Testis (tissue), 2 donors: ENCODE measurements around the gene A2M.

Experiments used
- CTCF ChIP-seq, 3 experiments: fragments of 450-650 bp in 2 of 3; fragments of 200-600 bp in 1 of 3; sonication (generic) in 1 of 3; IDR thresholded peaks; one replicate each; pipeline ENCODE4 v1.5.1; 2016 to 2019; ENCODE audit warnings: antibody characterized with exemption in 3 of 3, mild to moderate bottlenecking in 2 of 3, moderate library complexity in 1 of 3
- POLR2A ChIP-seq: fragments of 450-650 bp; IDR thresholded peaks from one replicate; pipeline ENCODE4 v1.6.1; 2017; ENCODE audit warnings: antibody characterized with exemption, mild to moderate bottlenecking, moderate library complexity

GRCh38 chr12:9030776-9031175 is 84.9 kb downstream of the A2M start:
- TF ChIP-seq CTCF (IDR thresholded peaks at IDR 0.05) (no peak), POLR2A (no peak)
